Left lung (tissue), 10 donors: ENCODE data around the gene PPARA. TPM values are rescaled to one million over a fixed set of nuclear protein-coding genes. Genes with fewer than 3 reads are reported as not detected.

ENCODE experiments used
- ATAC-seq: fragments of 200-7000 bp; cut with Tn5 transposase; one replicate; pipeline ENCODE4 v1.9.1; 2020; ENCODE audit warnings: moderate library complexity
- DNase-seq, 4 donors: peaks; one replicate each; pipeline ENCODE4 v3.0.0-alpha.2; 2013 to 2020
- H3K27ac ChIP-seq, 2 donors: fragments of 200-600 bp; sonication (generic) in 1 of 2; one replicate each; pipeline versions ENCODE4 v1.5.0 to v1.8.0; 2020 to 2021
- H3K27me3 ChIP-seq, 2 donors: fragments of 200-600 bp; sonication (generic) in 1 of 2; one replicate each; pipeline versions ENCODE4 v1.5.0 to v1.8.0; 2020 to 2021
- H3K36me3 ChIP-seq, 2 donors: fragments of 200-600 bp; sonication (generic) in 1 of 2; one replicate each; pipeline versions ENCODE4 v1.5.0 to v1.8.0; 2020 to 2021
- H3K4me1 ChIP-seq, 2 donors: fragments of 200-600 bp; one replicate each; pipeline ENCODE4 v1.8.0; 2021
- H3K4me3 ChIP-seq, 2 donors: fragments of 200-600 bp; sonication (generic) in 1 of 2; one replicate each; pipeline versions ENCODE4 v1.5.0 to v1.8.0; 2020 to 2021; ENCODE audit warnings: mild to moderate bottlenecking in 1 of 2
- H3K9me3 ChIP-seq, 2 donors: fragments of 200-600 bp; sonication (generic) in 1 of 2; one replicate each; pipeline versions ENCODE4 v1.5.0 to v1.8.0; 2020 to 2021
- CTCF ChIP-seq, 2 donors: fragments of 200-600 bp; sonication (generic) in 1 of 2; IDR thresholded peaks; one replicate each; pipeline versions ENCODE4 v1.5.0 to v1.8.0; 2021; ENCODE audit warnings: antibody characterized with exemption in 2 of 2
- intact Hi-C, 2 donors: fragments of 100-400 bp; cut with DNase I; formaldehyde crosslinking; loops; one replicate each; pipeline versions ENCODE4 v1.11.2 to v1.14.2; 2022
- polyA plus RNA-seq, 6 donors: library from polyadenylated mRNA; unstranded; fragments of 120-200 nt; gene quantifications; one replicate each; pipeline ENCODE4 v1.2.1, GENCODE V29; 2013; ENCODE audit not compliant: insufficient read length in 6 of 6
- total RNA-seq, 2 donors: library from RNA; stranded (reverse); fragmentation: NEBNext Ultra II Directional; extraction: Animal tissue kit (Norgen Biotek cat#: 25700); gene quantifications; one replicate each; pipeline ENCODE4 v1.2.1, GENCODE V29; 2021
- donor health status: DM: no; HTN: yes; CAD: no.
- donor health status: DM: no; HTN: no; CAD: no.

PPARA gene
- total and polyA plus RNA-seq, 8 donors: 13.8 to 22.3 (median 15.8) TPM

GRCh38 chr22:46183733-46184132 lies 33.4 kb downstream of the PPARA start:
- intact Hi-C loops: no loop called here
- Histone ChIP-seq H3K27me3 (no peaks in the 10 kb centered on the region), H3K36me3 (peaks cover 0 to 37% of the 10 kb centered on the region in 2 donors), H3K27ac (no peak overlapping the region), H3K4me3 (no peak overlapping the region), H3K9me3 (peaks cover 15 to 33% of the 10 kb centered on the region in 2 donors), H3K4me1 (no peaks in the 10 kb centered on the region)
- no peak for TF ChIP-seq CTCF (IDR thresholded peaks at IDR 0.05)
- ATAC-seq (no peak), DNase-seq (no peak)

- intact Hi-C loops: no loop called here
Observed at GRCh38 chr22:46185283-46185682, 35.0 kb downstream of the PPARA start.

GRCh38 chr22:46187862-46188261 lies 37.5 kb downstream of the PPARA start:
- intact Hi-C loops: no loop called here
- Histone ChIP-seq H3K4me3 (no peak overlapping the region), H3K27ac (no peak overlapping the region), H3K36me3 (peaks cover 0 to 8% of the 10 kb centered on the region in 2 donors), H3K27me3 (no peaks in the 10 kb centered on the region), H3K9me3 (no peaks in the 10 kb centered on the region), H3K4me1 (no peaks in the 10 kb centered on the region)
- DNase-seq (no peak), ATAC-seq (no peak)
- no peak for TF ChIP-seq CTCF (IDR thresholded peaks at IDR 0.05)

More at GRCh38 chr22:46185283-46185682, 35.0 kb downstream of the PPARA start:
- Histone ChIP-seq H3K9me3 (peaks cover 7 to 18% of the 10 kb centered on the region in 2 donors), H3K4me1 (no peaks in the 10 kb centered on the region), H3K4me3 (no peak overlapping the region), H3K36me3 (peaks cover 0 to 23% of the 10 kb centered on the region in 2 donors), H3K27me3 (no peaks in the 10 kb centered on the region), H3K27ac (no peak overlapping the region)
- ATAC-seq (no peak), DNase-seq (no peak)
- TF ChIP-seq CTCF (IDR thresholded peaks at IDR 0.05): no peak

- Histone ChIP-seq H3K4me1 (no peaks in the 10 kb centered on the region), H3K4me3 (no peak overlapping the region), H3K36me3 (no peaks in the 10 kb centered on the region), H3K9me3 (no peaks in the 10 kb centered on the region), H3K27ac (no peak overlapping the region), H3K27me3 (no peaks in the 10 kb centered on the region)
- intact Hi-C loops: no loop called here
- ATAC-seq (no peak), DNase-seq (no peak)
- no peak for TF ChIP-seq CTCF (IDR thresholded peaks at IDR 0.05)
Observed at GRCh38 chr22:46192210-46192993, 42.1 kb downstream of the PPARA start.

- DNase-seq (peak in 1 of 4 donors; percentile 19), ATAC-seq (no peak)
- intact Hi-C loops: no loop called here
- Histone ChIP-seq H3K27ac (no peak overlapping the region), H3K4me3 (no peak overlapping the region), H3K9me3 (no peaks in the 10 kb centered on the region), H3K27me3 (no peaks in the 10 kb centered on the region), H3K4me1 (no peaks in the 10 kb centered on the region), H3K36me3 (peaks cover 0 to 7% of the 10 kb centered on the region in 2 donors)
- TF ChIP-seq CTCF (IDR thresholded peaks at IDR 0.05): no peak
Observed at GRCh38 chr22:46193898-46194310, 43.6 kb downstream of the PPARA start.
